Glutamatergic neuron (in vitro differentiated cells): ENCODE measurements around the gene ARID3C. TPM values are rescaled to one million over a fixed set of nuclear protein-coding genes. Genes with fewer than 3 reads are reported as not detected.

ENCODE experiments used
- DNase-seq: peaks from one replicate; pipeline ENCODE4 v3.0.0; 2022
- H3K27ac Mint-ChIP-seq: one replicate; pipeline ENCODE4 v1.8.0; 2020; ENCODE audit warnings: mild to moderate bottlenecking, mixed read lengths, inconsistent platforms; ENCODE audit not compliant: unreplicated experiment
- H3K27me3 Mint-ChIP-seq: one replicate; pipeline ENCODE4 v1.8.0; 2020; ENCODE audit warnings: mild to moderate bottlenecking, moderate library complexity, mixed read lengths, inconsistent platforms; ENCODE audit not compliant: unreplicated experiment
- H3K36me3 Mint-ChIP-seq: one replicate; pipeline ENCODE4 v1.8.0; 2020; ENCODE audit warnings: mild to moderate bottlenecking, mixed read lengths, inconsistent platforms; ENCODE audit not compliant: unreplicated experiment
- H3K4me1 Mint-ChIP-seq: one replicate; pipeline ENCODE4 v1.8.0; 2020; ENCODE audit warnings: mild to moderate bottlenecking, low read depth, mixed read lengths, inconsistent platforms; ENCODE audit not compliant: unreplicated experiment
- H3K4me3 Mint-ChIP-seq: one replicate; pipeline ENCODE4 v1.8.0; 2020; ENCODE audit warnings: mild to moderate bottlenecking, mixed read lengths, inconsistent platforms; ENCODE audit not compliant: unreplicated experiment
- H3K9me3 Mint-ChIP-seq: one replicate; pipeline ENCODE4 v1.8.0; 2020; ENCODE audit warnings: mild to moderate bottlenecking, moderate library complexity, mixed read lengths, inconsistent platforms; ENCODE audit not compliant: unreplicated experiment
- CTCF ChIP-seq: fragments of 200-600 bp; sonication (generic); IDR thresholded peaks from one replicate; pipeline ENCODE4 v1.5.0; 2021; ENCODE audit not compliant: partially characterized antibody, unreplicated experiment
- total RNA-seq: library from RNA; stranded (reverse); fragmentation: NEBNext Ultra II Directional; extraction: Animal tissue kit (Norgen Biotek cat#: 25700); gene quantifications from one replicate; pipeline ENCODE4 v1.2.1, GENCODE V29; 2021; ENCODE audit not compliant: unreplicated experiment

Gene ARID3C
- total RNA-seq, 1 donor from 2014 or later, result not detected

GRCh38 chr9:34572092-34572491 is 56.8 kb downstream of the ARID3C start:
- Mint-ChIP-seq H3K27ac (no peak overlapping the region), H3K9me3 (peaks cover 28% of the 10 kb centered on the region), H3K4me1 (peaks cover 66% of the 10 kb centered on the region), H3K36me3 (peaks cover 4% of the 10 kb centered on the region), H3K27me3 (peaks cover 24% of the 10 kb centered on the region), H3K4me3 (no peak overlapping the region)
- TF ChIP-seq CTCF, result no peak
- DNase-seq, result no peak

- no peak for DNase-seq
- H3K4me3 Mint-ChIP-seq, result no peak overlapping the region
- peaks cover 28% of the 10 kb centered on the region for H3K27me3 Mint-ChIP-seq
- H3K36me3 Mint-ChIP-seq, result peaks cover 10% of the 10 kb centered on the region
- TF ChIP-seq CTCF, result no peak
- H3K27ac Mint-ChIP-seq, result peak overlapping the region; percentile 60
- peaks cover 33% of the 10 kb centered on the region for H3K9me3 Mint-ChIP-seq
- peaks cover 70% of the 10 kb centered on the region for H3K4me1 Mint-ChIP-seq
Measured at GRCh38 chr9:34571481-34571810, 57.4 kb downstream of the ARID3C start.

Other genes starting within 250 kb of the ARID3C start
- 221 TPM for gene FAM219A, start 170.5 kb downstream of the ARID3C start, total RNA-seq
- gene DNAI1, start 170.3 kb downstream of the ARID3C start, total RNA-seq, result 1.2 TPM
- 11.5 TPM for gene ENHO, start 106.1 kb downstream of the ARID3C start, total RNA-seq
- gene CNTFR, start 39.3 kb downstream of the ARID3C start, total RNA-seq, result 170 TPM
- 12.6 TPM for gene RPP25L, start 17.0 kb downstream of the ARID3C start, total RNA-seq
- 119 TPM for gene DCTN3, start 8.6 kb downstream of the ARID3C start, total RNA-seq
- gene SIGMAR1, start 8.7 kb upstream of the ARID3C start, total RNA-seq, result 44.4 TPM
- gene GALT, start 17.6 kb upstream of the ARID3C start, total RNA-seq, result 57.5 TPM
- gene IL11RA, start 23.1 kb upstream of the ARID3C start, total RNA-seq, result 28.8 TPM
- gene CCL27, start 33.6 kb upstream of the ARID3C start, total RNA-seq, result 1.7 TPM
- gene CCL19, start 62.2 kb upstream of the ARID3C start, total RNA-seq, result not detected
- not detected for gene CCL21, start 81.1 kb upstream of the ARID3C start, total RNA-seq